Measurements from ENCODE around the gene IQGAP1. TPM values are rescaled to one million over a fixed set of nuclear protein-coding genes. Genes with fewer than 3 reads are reported as not detected.

IQGAP1 gene
- total and polyA plus RNA-seq, 9 of the 15 experiments (the other 6 are each of a cell fraction or from before 2014, with no cell fraction given) = 37.6 to 143 (median 77.7) TPM

GRCh38 chr15:90513448-90513847, 125.4 kb downstream of the IQGAP1 start:
- H3K27ac ChIP-seq (ENCODE audit: extremely low read depth, low read depth, low read length) = no peak overlapping the region
- 61% methylated on average over 2 of the region's 2 CpGs for WGBS (ENCODE audit: insufficient coverage, low coverage, missing lambda C conversion rate)
- in situ Hi-C loops (cut with MboI) (no loop called here), intact Hi-C loops (cut with micrococcal nuclease) (no loop called here)
- ChIA-PET POLR2A (interaction anchor here (0.6 to 1.2 kb wide), 3 partner anchors 9 to 743 kb away, joined by 3 read pairs; no protein-coding TSS in a partner anchor), CTCF (ENCODE audit: low intra/inter-chr PET ratio) (no interaction called here)
- ATAC-seq = no peak
- no peaks in the 10 kb centered on the region for H3K79me2 ChIP-seq (ENCODE audit: control insufficient read depth, insufficient read depth, low read length)
- H3K36me3 ChIP-seq (ENCODE audit: control insufficient read depth, insufficient read depth, low read length) = no peaks in the 10 kb centered on the region
- H4K20me1 ChIP-seq (replicated peaks; ENCODE audit: control insufficient read depth, insufficient read depth, low read length) = no peaks in the 10 kb centered on the region
- H3K4me1 ChIP-seq (replicated peaks in 1 of 2; ENCODE audit: control insufficient read depth in 2 of 2, insufficient read depth in 2 of 2, low read length in 2 of 2) = peaks cover 0 to 5% of the 10 kb centered on the region in 2 experiments; a peak in 2 of 5 replicates
- H2AFZ ChIP-seq (ENCODE audit: low read depth, low read length) = no peak overlapping the region
- no peak overlapping the region for H3K9ac ChIP-seq (ENCODE audit: insufficient read depth in 1 of 2, low read depth in 2 of 2, low read length in 2 of 2)
- H3K4me2 ChIP-seq (ENCODE audit: insufficient read depth, low read length) = no peak overlapping the region
- 0 out of 2 replicates have a peak, but pooled peaks cover 10% of the 10 kb centered on the region for H3K9me3 ChIP-seq (replicated peaks; ENCODE audit: control insufficient read depth, insufficient read depth, low read depth, low read length)
- peak in 1 of 4 experiments; percentile 21 for DNase-seq (ENCODE audit: extremely low read depth in 1 of 4, low spot score in 3 of 4)
- no peaks in the 10 kb centered on the region for H3K27me3 ChIP-seq (ENCODE audit: control insufficient read depth in 2 of 2, insufficient read depth in 2 of 2, low read length in 2 of 2)
- no peaks in the 10 kb centered on the region for H3K9me1 ChIP-seq (ENCODE audit: control insufficient read depth, insufficient read depth, low read length)
- H3K4me3 ChIP-seq = no peak overlapping the region
- no peak for FAIRE-seq
- no TSS peak for BruUV-seq (replicated peaks)
- no peak for TF ChIP-seq CTCFL (IDR thresholded peaks at IDR 0.05; ENCODE audit: borderline replicate concordance, insufficient read depth, low read depth, low read length, poor library complexity, severe bottlenecking)
- no peak for TF ChIP-seq E4F1 (CRISPR knock-in tag; IDR thresholded peaks at IDR 0.05; ENCODE audit: borderline replicate concordance)
- no peak for TF ChIP-seq MLX (CRISPR knock-in tag; conservative IDR thresholded peaks at IDR 0.05)
- no peak for TF ChIP-seq MED1 (CRISPR knock-in tag; IDR thresholded peaks at IDR 0.05; ENCODE audit: borderline replicate concordance)
- no peak for TF ChIP-seq MAFK (IDR thresholded peaks at IDR 0.05; ENCODE audit: low read length)
- TF ChIP-seq NCOA2 (IDR thresholded peaks at IDR 0.05; ENCODE audit: partially characterized antibody in 2 of 2) = no peak
- no peak for TF ChIP-seq NBN (IDR thresholded peaks at IDR 0.05; ENCODE audit: low read depth)
- peak; percentile 75; the same call in 1 of the 2 replicates for TF ChIP-seq TRIM28 (IDR thresholded peaks at IDR 0.05)
- TF ChIP-seq HDAC3 (IDR thresholded peaks at IDR 0.05; ENCODE audit: borderline replicate concordance, partially characterized antibody) = no peak
- no peak for TF ChIP-seq ZBED1 (IDR thresholded peaks at IDR 0.05)
- TF ChIP-seq PKNOX1 (IDR thresholded peaks at IDR 0.05) = 0 out of 2 replicates have a peak, but pooled peaks have one; percentile 7
- TF ChIP-seq ZNF212 (CRISPR knock-in tag; IDR thresholded peaks at IDR 0.05) = no peak
- peak; percentile 85 to 98 for TF ChIP-seq FOXA3 (CRISPR knock-in tag; conservative IDR thresholded peaks at IDR 0.05 in 1 of 2, IDR thresholded peaks at IDR 0.05 in 1 of 2)
- TF ChIP-seq PHF20 (IDR thresholded peaks at IDR 0.05; ENCODE audit: partially characterized antibody) = no peak
